OCI-LY1 (cell line): ENCODE measurements around the gene FBXL17.

ENCODE experiments used
- H2AFZ ChIP-seq: fragments of 200-600 bp; sonication (generic), shearing (Covaris generic); 2 replicates; pipeline ENCODE4 v1.6.0; 2014; ENCODE audit warnings: antibody characterized with exemption, mild to moderate bottlenecking, low read length
- H3F3A ChIP-seq: fragments of 200-600 bp; sonication (generic), shearing (Covaris generic); 2 replicates; pipeline ENCODE4 v1.6.0; 2014; ENCODE audit warnings: mild to moderate bottlenecking, antibody characterized with exemption, low read length, moderate library complexity; ENCODE audit not compliant: insufficient read depth
- H3K27ac ChIP-seq: fragments of 200-600 bp; sonication (generic); 2 replicates; pipeline ENCODE4 v1.5.1; 2014; ENCODE audit warnings: low read length, mixed run types, mild to moderate bottlenecking, low read depth; ENCODE audit not compliant: poor library complexity, severe bottlenecking
- H3K27me3 ChIP-seq: fragments of 200-600 bp; sonication (generic); 2 replicates; pipeline ENCODE4 v1.6.0; 2014; ENCODE audit warnings: antibody characterized with exemption, mild to moderate bottlenecking, low read length, moderate library complexity; ENCODE audit not compliant: insufficient read depth
- H3K36me3 ChIP-seq: fragments of 200-600 bp; sonication (generic); 2 replicates; pipeline ENCODE4 v1.6.1; 2014; ENCODE audit warnings: mild to moderate bottlenecking, antibody characterized with exemption, low read length, moderate library complexity, mixed read lengths; ENCODE audit not compliant: insufficient read depth
- H3K4me1 ChIP-seq: fragments of 200-600 bp; sonication (generic); 2 replicates; pipeline ENCODE4 v1.5.1; 2014; ENCODE audit warnings: mild to moderate bottlenecking, low read length, moderate library complexity; ENCODE audit not compliant: insufficient read depth, severe bottlenecking
- H3K4me2 ChIP-seq: fragments of 200-600 bp; sonication (generic), shearing (Covaris generic); 2 replicates; pipeline ENCODE4 v1.6.1; 2014; ENCODE audit warnings: low read length
- H3K4me3 ChIP-seq: fragments of 200-600 bp; sonication (generic); 2 replicates; pipeline ENCODE4 v1.5.1; 2014; ENCODE audit warnings: low read length, low read depth, mild to moderate bottlenecking, mixed read lengths; ENCODE audit not compliant: poor library complexity, severe bottlenecking
- H3K79me2 ChIP-seq: fragments of 200-600 bp; shearing (Covaris generic); 2 replicates; pipeline ENCODE4 v1.6.1; 2016; ENCODE audit warnings: mixed run types, low read length, mixed read lengths; ENCODE audit not compliant: insufficient read depth
- H3K9ac ChIP-seq: fragments of 200-600 bp; sonication (generic), shearing (Covaris generic); 2 replicates; pipeline ENCODE4 v1.6.1; 2014; ENCODE audit warnings: mild to moderate bottlenecking, low read length, mixed read lengths
- H3K9me2 ChIP-seq: fragments of 200-600 bp; sonication (generic), shearing (Covaris generic); 2 replicates; pipeline ENCODE4 v1.6.1; 2014; ENCODE audit warnings: low read depth, mild to moderate bottlenecking, low read length, mixed read lengths
- H3K9me3 ChIP-seq: fragments of 200-600 bp; shearing (Covaris generic); 2 replicates; pipeline ENCODE4 v1.6.1; 2014; ENCODE audit warnings: low read length, mixed read lengths
- H4K20me1 ChIP-seq: fragments of 200-600 bp; sonication (generic), shearing (Covaris generic); 2 replicates; pipeline ENCODE4 v1.6.0; 2016; ENCODE audit warnings: mild to moderate bottlenecking, low read length; ENCODE audit not compliant: insufficient read depth
- CTCF ChIP-seq: fragments of 200-600 bp; sonication (generic), shearing (Covaris generic); IDR thresholded peaks from 2 replicates; pipeline ENCODE4 v1.5.1; 2017; ENCODE audit warnings: mild to moderate bottlenecking, antibody characterized with exemption, low read length, moderate library complexity, mixed read lengths
- EZH2 ChIP-seq: fragments of 200-600 bp; sonication (generic), shearing (Covaris generic); IDR thresholded peaks from 2 replicates; pipeline ENCODE4 v1.8.0; 2017; ENCODE audit warnings: borderline replicate concordance, mixed run types, mild to moderate bottlenecking, antibody characterized with exemption, low read length, moderate library complexity, mixed read lengths

FBXL17 gene

GRCh38 chr5:107835096-107835495, 546.8 kb downstream of the FBXL17 start:
- no peak overlapping the region for H3K4me3 ChIP-seq
- H3K9ac ChIP-seq = no peak overlapping the region
- no peaks in the 10 kb centered on the region for H3K9me2 ChIP-seq
- no peak overlapping the region for H3K27ac ChIP-seq
- no peak overlapping the region for H3K4me2 ChIP-seq
- H3K79me2 ChIP-seq = no peaks in the 10 kb centered on the region
- H3K4me1 ChIP-seq = no peaks in the 10 kb centered on the region
- no peaks in the 10 kb centered on the region for H3F3A ChIP-seq
- no peak for TF ChIP-seq EZH2
- no peak for TF ChIP-seq CTCF
- H3K36me3 ChIP-seq = no peaks in the 10 kb centered on the region
- H3K9me3 ChIP-seq = no peaks in the 10 kb centered on the region
- no peak overlapping the region for H2AFZ ChIP-seq
- no peaks in the 10 kb centered on the region for H3K27me3 ChIP-seq
- no peaks in the 10 kb centered on the region for H4K20me1 ChIP-seq

GRCh38 chr5:107832746-107833145, 549.2 kb downstream of the FBXL17 start:
- TF ChIP-seq CTCF (no peak), EZH2 (no peak)
- Histone ChIP-seq H4K20me1 (no peaks in the 10 kb centered on the region), H3K36me3 (no peaks in the 10 kb centered on the region), H3K9me3 (no peaks in the 10 kb centered on the region), H3K9me2 (no peaks in the 10 kb centered on the region), H3K4me3 (no peak overlapping the region), H3K9ac (no peak overlapping the region), H3K4me2 (no peak overlapping the region), H2AFZ (no peak overlapping the region), H3K79me2 (no peaks in the 10 kb centered on the region), H3K27ac (no peak overlapping the region), H3K4me1 (no peaks in the 10 kb centered on the region), H3K27me3 (no peaks in the 10 kb centered on the region), H3F3A (no peaks in the 10 kb centered on the region)

GRCh38 chr5:107831612-107832395, 550.1 kb downstream of the FBXL17 start:
- no peaks in the 10 kb centered on the region for H4K20me1 ChIP-seq
- H3K4me2 ChIP-seq = no peak overlapping the region
- no peaks in the 10 kb centered on the region for H3K4me1 ChIP-seq
- no peak overlapping the region for H3K9ac ChIP-seq
- H3K27me3 ChIP-seq = no peaks in the 10 kb centered on the region
- H3K36me3 ChIP-seq = no peaks in the 10 kb centered on the region
- no peaks in the 10 kb centered on the region for H3F3A ChIP-seq
- H3K4me3 ChIP-seq = no peak overlapping the region
- TF ChIP-seq EZH2 (no peak), CTCF (no peak)
- H3K9me3 ChIP-seq = no peaks in the 10 kb centered on the region
- no peaks in the 10 kb centered on the region for H3K79me2 ChIP-seq
- no peak overlapping the region for H3K27ac ChIP-seq
- no peak overlapping the region for H2AFZ ChIP-seq
- H3K9me2 ChIP-seq = no peaks in the 10 kb centered on the region
